Osteocyte (in vitro differentiated cells): Measurements from ENCODE around the gene CATSPERE. TPM values are rescaled to one million over a fixed set of nuclear protein-coding genes. Genes with fewer than 3 reads are reported as not detected.

Source experiments
- DNase-seq: peaks from one replicate; pipeline ENCODE4 v3.0.0; 2021; ENCODE audit warnings: mixed read lengths; ENCODE audit not compliant: unreplicated experiment; ENCODE audit errors: extremely low spot score
- H3K27ac Mint-ChIP-seq: one replicate; pipeline ENCODE4 v1.8.0; 2021; ENCODE audit warnings: mild to moderate bottlenecking, mixed read lengths; ENCODE audit not compliant: unreplicated experiment
- H3K27me3 Mint-ChIP-seq: one replicate; pipeline ENCODE4 v1.8.0; 2021; ENCODE audit warnings: mixed read lengths; ENCODE audit not compliant: unreplicated experiment
- H3K36me3 Mint-ChIP-seq: one replicate; pipeline ENCODE4 v1.8.0; 2021; ENCODE audit warnings: mixed read lengths; ENCODE audit not compliant: unreplicated experiment
- H3K4me1 Mint-ChIP-seq: one replicate; pipeline ENCODE4 v1.8.0; 2021; ENCODE audit warnings: mixed read lengths; ENCODE audit not compliant: unreplicated experiment
- H3K4me3 Mint-ChIP-seq: one replicate; pipeline ENCODE4 v1.8.0; 2021; ENCODE audit warnings: mild to moderate bottlenecking, moderate library complexity, mixed read lengths; ENCODE audit not compliant: unreplicated experiment
- H3K9me3 Mint-ChIP-seq: one replicate; pipeline ENCODE4 v1.8.0; 2021; ENCODE audit warnings: mixed read lengths; ENCODE audit not compliant: unreplicated experiment
- CTCF ChIP-seq: fragments of 200-600 bp; sonication (generic); IDR thresholded peaks from 2 replicates; pipeline ENCODE4 v1.5.0; 2021; ENCODE audit warnings: antibody characterized with exemption, mild to moderate bottlenecking, moderate library complexity
- total RNA-seq: library from RNA; stranded (reverse); gene quantifications from 2 replicates; pipeline ENCODE4 v1.2.1, GENCODE V29; 2021

CATSPERE gene
- total RNA-seq, 1 donor from 2014 or later: 1.2 TPM

- H3K4me1 Mint-ChIP-seq: peaks cover 4% of the 10 kb centered on the region
- DNase-seq: no peak
- TF ChIP-seq CTCF: no peak
- no peaks in the 10 kb centered on the region for H3K9me3 Mint-ChIP-seq
- no peaks in the 10 kb centered on the region for H3K27me3 Mint-ChIP-seq
- H3K36me3 Mint-ChIP-seq: peaks cover 38% of the 10 kb centered on the region
- no peak overlapping the region for H3K27ac Mint-ChIP-seq
- H3K4me3 Mint-ChIP-seq: no peak overlapping the region
Observed at GRCh38 chr1:244422174-244422573, 38.9 kb upstream of the CATSPERE start.

GRCh38 chr1:244424649-244425334 lies 36.3 kb upstream of the CATSPERE start:
- H3K27me3 Mint-ChIP-seq: no peaks in the 10 kb centered on the region
- H3K9me3 Mint-ChIP-seq: no peaks in the 10 kb centered on the region
- no peak for DNase-seq
- H3K27ac Mint-ChIP-seq: peak overlapping the region; percentile 5
- peaks cover 27% of the 10 kb centered on the region for H3K36me3 Mint-ChIP-seq
- TF ChIP-seq CTCF: no peak
- peaks cover 4% of the 10 kb centered on the region for H3K4me1 Mint-ChIP-seq
- no peak overlapping the region for H3K4me3 Mint-ChIP-seq

- Mint-ChIP-seq H3K4me1 (peaks cover 4% of the 10 kb centered on the region), H3K27me3 (no peaks in the 10 kb centered on the region), H3K4me3 (no peak overlapping the region), H3K36me3 (peaks cover 27% of the 10 kb centered on the region), H3K9me3 (no peaks in the 10 kb centered on the region), H3K27ac (no peak overlapping the region)
- no peak for TF ChIP-seq CTCF
- no peak for DNase-seq
Observed at GRCh38 chr1:244427647-244428046, 33.4 kb upstream of the CATSPERE start.

- H3K36me3 Mint-ChIP-seq: peaks cover 23% of the 10 kb centered on the region
- no peaks in the 10 kb centered on the region for H3K9me3 Mint-ChIP-seq
- no peak overlapping the region for H3K27ac Mint-ChIP-seq
- DNase-seq: no peak
- H3K4me1 Mint-ChIP-seq: peaks cover 6% of the 10 kb centered on the region
- no peaks in the 10 kb centered on the region for H3K27me3 Mint-ChIP-seq
- TF ChIP-seq CTCF: no peak
- H3K4me3 Mint-ChIP-seq: no peak overlapping the region
Observed at GRCh38 chr1:244429818-244430217, 31.3 kb upstream of the CATSPERE start.

- no peak for TF ChIP-seq CTCF
- no peak for DNase-seq
- H3K4me3 Mint-ChIP-seq: no peak overlapping the region
- H3K9me3 Mint-ChIP-seq: no peaks in the 10 kb centered on the region
- H3K27ac Mint-ChIP-seq: no peak overlapping the region
- H3K36me3 Mint-ChIP-seq: peaks cover 23% of the 10 kb centered on the region
- peaks cover 16% of the 10 kb centered on the region for H3K4me1 Mint-ChIP-seq
- no peaks in the 10 kb centered on the region for H3K27me3 Mint-ChIP-seq
Observed at GRCh38 chr1:244431166-244431565, 29.9 kb upstream of the CATSPERE start.
